ENCODE data around the gene DUSP16.

Gene DUSP16

GRCh38 chr12:12454315-12454714 is 108.3 kb downstream of the DUSP16 start:
- H3K4me3 ChIP-seq (ENCODE audit: low read length) = no peak overlapping the region
- DNase-seq (ENCODE audit: low read depth, low spot score) = no peak

GRCh38 chr12:12453635-12454034 is 109.0 kb downstream of the DUSP16 start:
- DNase-seq (ENCODE audit: low read depth, low spot score) = no peak
- no peak overlapping the region for H3K4me3 ChIP-seq (ENCODE audit: low read length)

- no peak overlapping the region for H3K4me3 ChIP-seq (ENCODE audit: low read length)
- no peak for DNase-seq (ENCODE audit: low read depth, low spot score)
Observed at GRCh38 chr12:12452326-12452902, 110.2 kb downstream of the DUSP16 start.

DNA sequence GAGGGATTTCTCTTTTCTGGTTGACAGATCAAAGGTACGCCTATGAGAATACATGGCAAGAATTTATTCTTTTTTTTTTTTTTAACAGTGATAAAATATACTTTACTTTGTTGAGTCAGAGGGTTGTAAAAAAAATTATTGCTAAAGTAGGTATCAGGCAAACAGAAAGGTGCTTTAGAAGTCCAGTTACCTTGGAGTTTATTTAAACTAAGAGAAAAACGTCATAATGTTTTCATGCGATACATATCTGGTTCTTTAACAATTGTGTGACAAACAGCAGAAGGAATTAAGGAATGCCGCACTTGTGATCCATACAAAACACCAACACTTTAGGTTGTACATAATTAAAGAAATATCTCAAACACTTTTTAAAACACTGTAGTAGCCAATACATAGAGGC is 111.6 kb downstream of the DUSP16 start:
- DNase-seq (ENCODE audit: low read depth, low spot score) = no peak

GRCh38 chr12:12450043-12450471 is 112.6 kb downstream of the DUSP16 start:
- no peak overlapping the region for H3K4me3 ChIP-seq (ENCODE audit: low read length)
- DNase-seq (ENCODE audit: low read depth, low spot score) = no peak

More for the DNA sequence above, 111.6 kb downstream of the DUSP16 start:
- no peak overlapping the region for H3K4me3 ChIP-seq (ENCODE audit: low read length)

- H3K4me3 ChIP-seq (ENCODE audit: low read length) = no peak overlapping the region
- DNase-seq (ENCODE audit: low read depth, low spot score) = no peak
Observed at GRCh38 chr12:12449533-12450025, 113.1 kb downstream of the DUSP16 start.

DNA sequence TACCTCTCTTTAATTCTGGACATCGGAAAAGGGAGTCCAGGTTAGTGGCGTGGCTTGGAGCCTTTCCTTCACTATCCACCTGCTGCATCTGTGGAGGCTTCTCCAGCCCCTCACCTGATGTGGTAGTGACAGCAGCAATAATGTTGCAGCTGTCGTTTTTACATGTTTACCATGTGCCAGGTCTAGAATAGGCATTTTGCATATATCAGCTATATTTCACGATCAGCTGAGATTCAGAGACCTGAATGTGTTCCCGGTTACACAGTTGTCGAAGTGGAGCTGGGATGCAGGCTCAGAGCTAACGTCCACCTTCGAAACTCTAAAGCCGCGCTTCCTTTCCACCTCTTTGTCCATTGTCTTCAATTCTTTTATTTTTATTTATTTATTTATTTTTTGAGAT is 114.8 kb downstream of the DUSP16 start:
- no peak for DNase-seq (ENCODE audit: low read depth, low spot score)
- no peak overlapping the region for H3K4me3 ChIP-seq (ENCODE audit: low read length)

GRCh38 chr12:12447236-12447635 is 115.4 kb downstream of the DUSP16 start:
- no peak overlapping the region for H3K4me3 ChIP-seq (ENCODE audit: low read length)
- peak; percentile 49 for DNase-seq (ENCODE audit: low read depth, low spot score)

DNA sequence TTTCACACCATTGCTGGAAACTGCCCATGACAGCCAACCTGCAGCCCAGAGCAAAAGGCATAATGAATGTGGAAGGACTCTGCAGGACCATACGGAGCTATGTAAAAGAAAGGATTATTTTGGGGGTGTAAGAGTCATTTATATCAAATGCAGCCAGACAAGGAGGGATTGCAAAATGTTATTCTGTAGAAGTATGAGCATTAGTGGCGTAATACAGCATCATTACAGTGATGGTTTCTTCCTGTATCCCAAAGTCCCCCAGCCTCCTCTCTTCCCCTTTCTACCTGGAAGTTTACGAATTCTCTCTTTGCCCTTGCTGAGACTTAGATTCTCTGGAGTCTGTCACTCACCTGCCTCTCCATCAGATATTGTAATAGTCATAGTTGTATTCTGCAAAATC is 115.9 kb downstream of the DUSP16 start:
- no peak for DNase-seq (ENCODE audit: low read depth, low spot score)
- no peak overlapping the region for H3K4me3 ChIP-seq (ENCODE audit: low read length)

DNA sequence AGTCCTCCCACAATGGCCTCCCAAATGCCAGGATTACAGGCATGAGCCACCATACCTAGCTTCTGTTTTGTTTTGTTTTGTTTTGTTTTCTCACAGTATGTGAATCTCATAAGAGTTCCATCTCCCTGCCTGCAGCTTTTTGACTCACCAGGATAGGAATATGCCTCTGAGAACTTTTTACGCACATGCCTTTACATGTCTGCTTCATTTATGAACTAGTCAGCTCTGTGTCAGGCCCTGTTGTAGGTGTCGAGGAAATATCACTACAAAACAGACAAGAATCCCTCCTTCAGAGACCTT is 116.8 kb downstream of the DUSP16 start:
- no peak overlapping the region for H3K4me3 ChIP-seq (ENCODE audit: low read length)
- DNase-seq (ENCODE audit: low read depth, low spot score) = no peak

DNA sequence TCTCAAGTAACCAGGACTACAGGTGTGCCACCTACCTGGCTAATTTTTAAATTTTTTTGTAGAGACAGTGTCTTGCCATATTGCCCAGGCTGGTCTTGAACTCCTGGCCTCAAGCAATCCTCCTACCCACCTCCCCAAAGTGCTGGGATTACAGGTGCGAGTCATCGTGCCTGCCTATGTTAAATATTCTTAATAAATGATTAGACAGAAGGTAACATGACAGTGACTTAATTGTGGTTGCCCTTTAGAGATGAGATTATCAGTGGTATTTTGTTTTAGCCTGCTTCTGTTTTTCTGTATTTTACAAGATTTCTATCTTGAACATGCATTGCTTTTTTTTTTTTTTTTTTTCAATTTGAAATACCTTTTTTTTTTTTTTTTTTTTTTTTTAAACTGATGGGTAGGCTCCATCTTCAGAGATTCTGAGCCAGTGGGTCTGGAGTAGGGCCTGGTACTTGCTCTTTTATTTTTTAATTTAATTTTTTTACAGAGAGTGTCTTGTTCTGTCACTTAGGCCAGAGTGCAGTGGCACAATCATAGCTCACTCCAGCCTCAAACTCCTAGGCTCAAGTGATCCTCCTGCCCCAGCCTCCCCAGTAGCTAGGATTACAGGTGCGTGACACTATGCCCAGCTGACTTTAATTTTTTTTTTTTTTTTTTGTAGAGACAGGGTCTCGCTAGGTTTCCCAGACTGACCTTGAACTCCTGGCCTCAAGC is 117.3 kb downstream of the DUSP16 start:
- no peak overlapping the region for H3K4me3 ChIP-seq (ENCODE audit: low read length)
- DNase-seq (ENCODE audit: low read depth, low spot score) = no peak

DNA sequence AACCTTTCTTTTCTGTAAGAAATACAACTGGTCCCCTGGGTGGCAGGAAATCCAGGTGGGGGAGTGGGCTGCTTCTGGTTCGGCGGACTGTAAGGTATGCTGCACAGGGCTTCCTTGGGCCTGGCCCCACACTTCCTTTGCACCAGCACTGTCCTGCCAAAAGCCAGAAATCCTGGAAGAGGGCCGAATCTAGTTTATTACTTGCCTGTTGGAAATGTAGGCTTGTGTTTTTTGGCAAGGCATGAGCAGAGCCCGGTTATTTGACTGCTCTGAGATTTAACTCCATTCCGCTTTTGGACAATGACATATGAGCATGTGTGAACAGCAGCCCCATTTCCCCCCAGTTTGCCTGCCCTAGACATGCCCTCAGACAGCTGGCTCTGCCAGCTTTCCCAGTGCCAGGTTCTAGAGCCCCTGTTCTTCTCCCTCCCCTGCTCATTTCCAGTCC is 119.2 kb downstream of the DUSP16 start:
- no peak for DNase-seq (ENCODE audit: low read depth, low spot score)
- no peak overlapping the region for H3K4me3 ChIP-seq (ENCODE audit: low read length)

DNA sequence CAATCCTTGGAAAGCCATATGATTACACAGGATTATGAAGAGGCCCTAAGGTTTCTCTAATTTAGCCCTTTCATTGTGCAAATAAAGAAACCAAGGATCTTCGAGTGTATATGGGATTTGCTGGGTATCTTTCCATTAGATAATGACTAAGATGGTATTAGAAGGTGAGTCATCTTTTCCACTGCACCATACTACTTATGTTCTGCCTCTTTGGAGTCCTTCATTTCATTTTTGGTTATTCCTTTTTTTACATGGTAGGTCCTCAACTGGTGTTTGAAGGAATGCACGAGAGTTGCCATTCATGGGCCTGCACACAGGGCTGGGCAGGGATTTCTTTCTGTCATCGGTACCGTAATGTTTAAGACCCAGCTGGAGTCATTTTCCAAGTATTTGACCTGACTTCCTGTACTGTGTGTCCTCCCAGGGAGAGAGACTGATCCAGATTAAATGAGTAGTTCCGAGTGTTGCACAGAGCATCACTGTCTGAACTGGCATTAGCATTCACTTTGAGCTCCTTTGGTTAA is 120.1 kb downstream of the DUSP16 start:
- peak; percentile 23 for DNase-seq (ENCODE audit: low read depth, low spot score)
- peak overlapping the region; percentile 13 for H3K4me3 ChIP-seq (ENCODE audit: low read length)

GRCh38 chr12:12441843-12442461 is 120.7 kb downstream of the DUSP16 start:
- DNase-seq (ENCODE audit: low read depth, low spot score) = peak; percentile 93
- peak overlapping the region; percentile 17 for H3K4me3 ChIP-seq (ENCODE audit: low read length)

DNA sequence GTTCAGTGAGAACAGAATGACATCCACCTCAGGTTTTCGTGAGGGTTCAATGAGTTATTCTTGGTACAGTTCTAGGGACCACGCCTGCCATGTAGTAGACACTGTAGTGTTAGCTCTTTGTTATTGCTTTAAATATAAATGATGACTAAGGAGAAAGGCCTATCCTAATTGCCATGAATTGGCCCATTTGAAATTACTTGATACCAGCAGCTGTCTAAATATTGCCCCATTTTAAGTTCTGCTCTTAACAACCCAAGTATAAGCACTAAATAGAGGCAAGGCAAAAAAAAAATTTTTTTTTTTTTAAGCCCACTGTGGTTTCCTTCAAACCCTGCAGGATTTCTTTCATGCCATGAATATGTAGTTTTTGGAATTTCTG is 121.2 kb downstream of the DUSP16 start:
- DNase-seq (ENCODE audit: low read depth, low spot score) = no peak
- H3K4me3 ChIP-seq (ENCODE audit: low read length) = peak overlapping the region; percentile 17

- no peak overlapping the region for H3K4me3 ChIP-seq (ENCODE audit: low read length)
- DNase-seq (ENCODE audit: low read depth, low spot score) = no peak
Observed at GRCh38 chr12:12440784-12441428, 121.8 kb downstream of the DUSP16 start.

DNA sequence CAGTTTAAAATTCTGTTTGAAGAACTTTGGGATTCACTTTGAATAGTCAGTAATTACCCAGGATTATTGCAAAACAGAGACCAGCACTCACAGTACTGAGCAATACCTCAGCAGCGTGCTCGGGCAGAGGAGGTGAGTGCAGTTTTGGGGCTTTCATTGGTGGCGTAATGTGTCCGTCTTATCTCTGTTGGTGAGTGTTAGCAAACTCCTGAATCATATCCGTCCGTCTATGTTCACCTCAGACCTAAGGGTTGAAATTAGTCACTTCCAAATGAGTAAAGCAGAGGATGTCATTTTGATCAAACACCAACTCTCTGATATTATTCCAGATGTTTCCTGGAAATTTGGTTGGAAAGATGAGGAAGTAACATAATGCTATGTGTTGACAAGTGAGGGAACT is 123.0 kb downstream of the DUSP16 start:
- H3K4me3 ChIP-seq (ENCODE audit: low read length) = no peak overlapping the region
- no peak for DNase-seq (ENCODE audit: low read depth, low spot score)

GRCh38 chr12:12436831-12437345 is 125.8 kb downstream of the DUSP16 start:
- DNase-seq (ENCODE audit: low read depth, low spot score) = no peak
- H3K4me3 ChIP-seq (ENCODE audit: low read length) = no peak overlapping the region

DNA sequence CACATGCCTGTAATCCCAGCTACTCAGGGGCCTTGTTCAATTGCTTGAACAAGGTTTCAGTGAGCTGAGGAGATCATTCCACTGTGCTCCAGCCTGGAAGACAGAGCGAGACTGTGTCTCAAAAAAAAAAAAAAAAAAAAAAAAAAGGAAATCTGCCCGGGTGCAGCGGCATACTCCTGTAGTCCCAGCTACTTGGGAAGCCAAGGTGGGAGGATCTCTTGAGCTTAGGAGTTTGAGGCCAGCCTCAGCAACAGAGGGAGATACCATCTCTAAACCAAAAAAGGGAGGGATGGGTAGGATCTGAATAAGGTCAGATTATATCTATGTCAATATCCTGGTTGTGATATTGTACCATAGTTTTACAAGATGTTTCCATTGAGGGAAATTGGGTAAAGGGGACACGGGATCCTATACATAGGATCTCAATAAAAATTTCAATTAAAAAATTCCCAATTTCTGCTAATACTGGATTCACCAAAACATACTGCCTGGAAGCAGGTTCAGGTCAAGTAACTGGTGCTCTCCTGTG is 129.4 kb downstream of the DUSP16 start:
- DNase-seq (ENCODE audit: low read depth, low spot score) = no peak
- H3K4me3 ChIP-seq (ENCODE audit: low read length) = no peak overlapping the region
